GM19351 (cell line): ENCODE measurements around the gene UBR2.
"Not testable (repeated sequence)": the region's sequence is repeated elsewhere in the genome, so short reads cannot be mapped to it uniquely, and the experiment has no call there.

Source experiments
- ATAC-seq: cut with Tn5 transposase; IDR thresholded peaks from one replicate; pipeline ENCODE4 v1.9.1; 2021; ENCODE audit warnings: mild to moderate bottlenecking, moderate library complexity; ENCODE audit not compliant: unreplicated experiment

Gene UBR2

GRCh38 chr6:42726485-42727086 lies 162.8 kb downstream of the UBR2 start:
- ATAC-seq = peak; percentile 87

- ATAC-seq = no peak
These were observed 163.3 kb downstream of the UBR2 start for GRCh38 chr6:42727087-42727611.

GRCh38 chr6:42727627-42728026 lies 163.8 kb downstream of the UBR2 start:
- no peak for ATAC-seq

GRCh38 chr6:42729731-42730130 lies 165.9 kb downstream of the UBR2 start:
- ATAC-seq = no peak

GRCh38 chr6:42733867-42734481 lies 170.1 kb downstream of the UBR2 start:
- not testable (repeated sequence) for ATAC-seq

- ATAC-seq = no peak
These were observed 172.1 kb downstream of the UBR2 start for GRCh38 chr6:42735976-42736375.

- no peak for ATAC-seq
These were observed 176.9 kb downstream of the UBR2 start for GRCh38 chr6:42740725-42741124.

- ATAC-seq = no peak
These were observed 178.5 kb downstream of the UBR2 start for GRCh38 chr6:42742116-42742894.
